ENCODE measurements around the gene SYNGR4. TPM values are rescaled to one million over a fixed set of nuclear protein-coding genes. Genes with fewer than 3 reads are reported as not detected.

The SYNGR4 gene
- total RNA-seq, 4 donors from 2014 or later: not detected

DNA sequence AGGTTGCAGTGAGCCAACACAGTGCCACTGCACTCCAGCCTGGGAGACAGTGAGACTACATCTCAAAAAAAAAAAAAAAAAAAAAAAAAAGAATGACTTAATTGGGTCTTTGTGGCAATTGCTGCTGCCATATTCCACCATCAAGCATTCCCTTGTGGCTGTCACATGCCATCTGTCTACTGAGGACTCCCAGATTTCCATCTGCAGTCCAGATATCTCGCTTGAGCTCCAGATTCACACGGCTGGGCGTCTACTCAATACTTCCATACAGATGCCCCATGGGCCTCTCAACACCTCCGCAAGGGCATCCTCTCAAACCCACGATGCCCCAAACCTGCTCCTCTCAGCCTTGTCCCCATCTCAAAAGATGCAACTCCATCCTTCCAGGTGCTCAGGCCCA, 13.3 kb upstream of the SYNGR4 start:
- no peak overlapping the region for H3K27ac ChIP-seq
- no peak for TF ChIP-seq POLR2A (IDR thresholded peaks at IDR 0.05)
- TF ChIP-seq, protein P1, sequence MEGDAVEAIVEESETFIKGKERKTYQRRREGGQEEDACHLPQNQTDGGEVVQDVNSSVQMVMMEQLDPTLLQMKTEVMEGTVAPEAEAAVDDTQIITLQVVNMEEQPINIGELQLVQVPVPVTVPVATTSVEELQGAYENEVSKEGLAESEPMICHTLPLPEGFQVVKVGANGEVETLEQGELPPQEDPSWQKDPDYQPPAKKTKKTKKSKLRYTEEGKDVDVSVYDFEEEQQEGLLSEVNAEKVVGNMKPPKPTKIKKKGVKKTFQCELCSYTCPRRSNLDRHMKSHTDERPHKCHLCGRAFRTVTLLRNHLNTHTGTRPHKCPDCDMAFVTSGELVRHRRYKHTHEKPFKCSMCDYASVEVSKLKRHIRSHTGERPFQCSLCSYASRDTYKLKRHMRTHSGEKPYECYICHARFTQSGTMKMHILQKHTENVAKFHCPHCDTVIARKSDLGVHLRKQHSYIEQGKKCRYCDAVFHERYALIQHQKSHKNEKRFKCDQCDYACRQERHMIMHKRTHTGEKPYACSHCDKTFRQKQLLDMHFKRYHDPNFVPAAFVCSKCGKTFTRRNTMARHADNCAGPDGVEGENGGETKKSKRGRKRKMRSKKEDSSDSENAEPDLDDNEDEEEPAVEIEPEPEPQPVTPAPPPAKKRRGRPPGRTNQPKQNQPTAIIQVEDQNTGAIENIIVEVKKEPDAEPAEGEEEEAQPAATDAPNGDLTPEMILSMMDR (IDR thresholded peaks at IDR 0.05): no peak
- H3K27me3 ChIP-seq: no peaks in the 10 kb centered on the region
- intact Hi-C loops (cut with DNase I): no loop called here
- DNase-seq: no peak
- H3K9me3 ChIP-seq: no peaks in the 10 kb centered on the region
- no peaks in the 10 kb centered on the region for H3K4me1 ChIP-seq
- no peak overlapping the region for H3K4me3 ChIP-seq
- WGBS, 2 donors: 89 to 98% methylated on average over 5 of the region's 5 CpGs
- H3K36me3 ChIP-seq: no peaks in the 10 kb centered on the region

DNA sequence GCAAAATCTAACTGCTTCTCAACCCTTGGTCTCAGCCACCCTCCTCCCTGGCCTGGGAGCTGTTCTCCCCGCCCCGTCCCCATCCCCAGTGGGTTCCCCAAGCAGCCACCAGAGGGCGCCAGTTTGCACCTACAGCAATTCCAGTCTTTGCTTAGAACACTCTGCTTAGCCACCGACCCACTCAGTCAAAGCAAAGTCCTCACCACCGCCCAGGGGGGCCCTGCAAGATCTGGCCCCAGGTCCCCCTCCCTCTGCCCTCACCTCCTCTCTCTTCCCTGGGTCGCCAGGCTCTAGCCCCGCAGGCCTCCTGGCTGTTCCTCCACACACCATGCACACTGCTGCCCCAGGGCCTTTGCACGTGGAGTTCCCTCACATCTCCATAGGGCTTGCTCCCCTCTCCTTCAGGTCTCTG, 12.8 kb upstream of the SYNGR4 start:
- intact Hi-C loops (cut with DNase I): no loop called here
- Histone ChIP-seq H3K4me1 (no peaks in the 10 kb centered on the region), H3K27ac (no peak overlapping the region), H3K36me3 (no peaks in the 10 kb centered on the region), H3K9me3 (no peaks in the 10 kb centered on the region), H3K4me3 (no peak overlapping the region), H3K27me3 (no peaks in the 10 kb centered on the region)
- TF ChIP-seq, protein P1 (IDR thresholded peaks at IDR 0.05): peak; percentile 48 to 83 (median 73)
- TF ChIP-seq POLR2A (IDR thresholded peaks at IDR 0.05): no peak
- WGBS, 2 donors: 25 to 37% methylated on average over 4 to 8 of the region's 8 CpGs
- no peak for DNase-seq

DNA sequence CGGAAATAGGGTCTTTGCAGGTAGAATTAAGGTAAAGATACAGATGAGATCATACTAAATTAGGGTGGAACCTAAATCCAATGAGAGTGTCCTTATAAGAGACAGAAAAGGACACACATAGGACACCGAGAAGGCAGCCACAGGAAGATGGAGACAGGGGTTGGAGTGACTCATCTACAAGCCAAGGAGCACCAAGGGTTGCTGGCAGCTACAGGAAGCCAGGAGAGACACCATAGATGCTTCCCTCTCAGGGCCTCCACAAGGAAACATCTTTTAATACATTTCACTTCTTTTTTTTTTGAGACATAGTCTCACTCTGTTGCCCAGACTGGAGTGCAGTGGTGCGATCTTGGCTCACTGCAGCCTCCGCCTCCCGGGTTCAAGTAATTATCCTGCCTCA, 10.5 kb upstream of the SYNGR4 start:
- DNase-seq: no peak
- no peak overlapping the region for H3K27ac ChIP-seq
- no peaks in the 10 kb centered on the region for H3K27me3 ChIP-seq
- no peaks in the 10 kb centered on the region for H3K4me1 ChIP-seq
- 81 to 87% methylated on average over 5 of the region's 5 CpGs for WGBS, 2 donors
- no peaks in the 10 kb centered on the region for H3K9me3 ChIP-seq
- H3K36me3 ChIP-seq: peaks cover 0 to 3% (median 0%) of the 10 kb centered on the region in 3 donors
- H3K4me3 ChIP-seq: no peak overlapping the region
- TF ChIP-seq, protein P1 (IDR thresholded peaks at IDR 0.05): no peak
- no peak for TF ChIP-seq POLR2A (IDR thresholded peaks at IDR 0.05)
- intact Hi-C loops (cut with DNase I): no loop called here

DNA sequence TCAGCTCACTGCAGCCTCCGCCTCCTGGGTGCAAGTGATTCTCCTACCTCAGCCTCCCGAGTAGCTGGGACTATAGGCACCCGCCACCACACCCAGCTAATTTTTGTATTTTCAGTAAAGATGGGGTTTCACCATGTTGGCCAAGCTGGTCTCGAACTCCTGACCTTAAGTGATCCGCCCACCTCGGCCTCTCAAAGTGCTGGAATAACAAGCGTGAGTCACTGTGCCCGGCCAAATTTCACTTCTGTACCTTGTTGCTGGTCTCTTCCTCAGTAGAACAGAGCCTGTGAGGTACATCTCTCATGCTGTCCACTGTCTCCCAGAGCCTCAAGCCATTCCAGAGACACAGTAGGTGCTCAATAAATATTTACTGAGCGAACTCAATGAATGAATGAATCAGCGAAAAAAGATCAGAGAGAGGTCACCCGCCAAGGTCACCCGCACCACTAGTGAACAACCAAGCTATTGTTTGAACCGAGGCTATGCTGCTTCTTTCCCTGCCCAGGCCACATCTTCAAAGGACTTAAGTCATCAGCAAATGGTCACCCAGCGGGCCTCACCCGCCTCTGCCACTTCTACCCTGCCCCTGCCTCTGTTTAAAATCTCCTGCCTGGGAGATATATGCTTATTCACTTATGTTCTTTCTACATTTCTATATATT, 9.7 kb upstream of the SYNGR4 start:
- Histone ChIP-seq H3K27me3 (no peaks in the 10 kb centered on the region), H3K9me3 (no peaks in the 10 kb centered on the region), H3K4me3 (no peak overlapping the region), H3K36me3 (peaks cover 0 to 9% (median 0%) of the 10 kb centered on the region in 3 donors), H3K4me1 (no peaks in the 10 kb centered on the region), H3K27ac (no peak overlapping the region)
- WGBS, 2 donors: 84% methylated on average over 13 to 15 of the region's 15 CpGs
- intact Hi-C loops (cut with DNase I): no loop called here
- TF ChIP-seq, protein P1 (IDR thresholded peaks at IDR 0.05): no peak
- TF ChIP-seq POLR2A (IDR thresholded peaks at IDR 0.05): no peak
- DNase-seq: no peak

DNA sequence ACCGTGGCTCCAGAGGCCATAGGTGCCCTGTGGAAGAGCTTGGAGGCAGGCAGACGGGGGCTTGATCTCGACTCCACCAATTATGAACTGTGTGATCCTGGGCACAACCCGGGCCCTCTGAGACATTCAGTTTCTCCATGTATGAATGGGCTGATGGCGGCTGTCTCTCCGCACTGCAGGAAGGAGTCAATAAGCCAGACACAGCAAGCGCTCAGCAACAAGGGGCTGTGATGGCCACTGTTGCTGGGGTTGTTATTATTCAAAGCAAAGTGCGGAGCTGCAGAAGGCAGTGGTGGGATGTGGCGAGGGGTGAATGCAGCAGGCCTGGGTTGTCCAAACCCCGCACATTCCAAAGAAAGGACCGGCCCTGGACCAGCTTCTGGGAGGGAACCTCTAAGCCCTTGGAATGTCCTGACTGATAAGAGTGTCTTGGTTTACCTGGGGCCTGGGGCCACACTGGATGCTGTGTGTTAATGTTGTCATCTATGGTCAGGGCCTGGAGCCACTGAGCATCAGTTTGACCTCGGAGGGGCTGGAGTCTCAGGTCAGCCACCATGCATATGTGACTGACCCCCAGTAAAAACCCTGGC, 8.7 kb upstream of the SYNGR4 start:
- TF ChIP-seq, protein P1 (IDR thresholded peaks at IDR 0.05): no peak
- TF ChIP-seq POLR2A (IDR thresholded peaks at IDR 0.05): no peak
- H3K4me1 ChIP-seq: no peaks in the 10 kb centered on the region
- H3K27ac ChIP-seq: no peak overlapping the region
- no peaks in the 10 kb centered on the region for H3K9me3 ChIP-seq
- H3K27me3 ChIP-seq: no peaks in the 10 kb centered on the region
- intact Hi-C loops (cut with DNase I): no loop called here
- no peak overlapping the region for H3K4me3 ChIP-seq
- WGBS, 2 donors: 75 to 85% methylated on average over 5 to 10 of the region's 12 CpGs
- H3K36me3 ChIP-seq: peaks cover 0 to 9% (median 0%) of the 10 kb centered on the region in 3 donors
- no peak for DNase-seq
